Endodermal cell (in vitro differentiated cells): Measurements from ENCODE around the gene SLC38A10. TPM values are rescaled to one million over a fixed set of nuclear protein-coding genes. Genes with fewer than 3 reads are reported as not detected.

Experiments
- DNase-seq: peaks from one replicate; pipeline ENCODE4 v3.0.0-alpha.2; 2017
- H3K27ac ChIP-seq: 2 replicates; pipeline ENCODE4 v1.5.1; 2013; ENCODE audit warnings: mild to moderate bottlenecking, low read depth, low read length, moderate library complexity
- H3K27me3 ChIP-seq: 2 replicates; pipeline ENCODE4 v1.6.1; 2013; ENCODE audit warnings: mild to moderate bottlenecking, low read length, moderate library complexity; ENCODE audit not compliant: insufficient read depth, control insufficient read depth, poor library complexity, severe bottlenecking
- H3K36me3 ChIP-seq: 2 replicates; pipeline ENCODE4 v1.7.0; 2013; ENCODE audit warnings: mild to moderate bottlenecking, low read length, moderate library complexity; ENCODE audit not compliant: control insufficient read depth, insufficient read depth
- H3K4me1 ChIP-seq: one replicate; pipeline ENCODE4 v1.7.0; 2013; ENCODE audit warnings: low read length; ENCODE audit not compliant: control insufficient read depth, insufficient read depth
- H3K4me3 ChIP-seq: 2 replicates; pipeline ENCODE4 v1.5.1; 2013; ENCODE audit warnings: mild to moderate bottlenecking, low read length, moderate library complexity
- H3K9ac ChIP-seq: 2 replicates; pipeline ENCODE4 v1.6.1; 2013; ENCODE audit warnings: mild to moderate bottlenecking, low read length, moderate library complexity; ENCODE audit not compliant: poor library complexity, severe bottlenecking; ENCODE audit errors: extremely low read depth
- H3K9me3 ChIP-seq: 2 replicates; pipeline ENCODE4 v1.6.1; 2013; ENCODE audit warnings: mild to moderate bottlenecking, low read length, moderate library complexity; ENCODE audit not compliant: control insufficient read depth
- H3K27ac Mint-ChIP-seq: 2 replicates; pipeline ENCODE4 v1.8.0; 2020; ENCODE audit warnings: mixed read lengths
- H3K27me3 Mint-ChIP-seq: 2 replicates; pipeline ENCODE4 v1.8.0; 2021; ENCODE audit warnings: mild to moderate bottlenecking, mixed read lengths; ENCODE audit not compliant: insufficient read depth
- H3K36me3 Mint-ChIP-seq: 2 replicates; pipeline ENCODE4 v1.8.0; 2020; ENCODE audit warnings: low read depth, mixed read lengths
- H3K4me1 Mint-ChIP-seq: 2 replicates; pipeline ENCODE4 v1.8.0; 2020; ENCODE audit warnings: mixed read lengths
- H3K4me3 Mint-ChIP-seq: 2 replicates; pipeline ENCODE4 v1.8.0; 2020; ENCODE audit warnings: mild to moderate bottlenecking, moderate library complexity, mixed read lengths
- H3K9me3 Mint-ChIP-seq: 2 replicates; pipeline ENCODE4 v1.8.0; 2020; ENCODE audit warnings: mild to moderate bottlenecking, mixed read lengths
- WGBS, 2 experiments: methylation state at CpG; one replicate each; pipeline versions ENCODE4 v1.1.5 to v1.1.7; 2013; ENCODE audit warnings: missing lambda C conversion rate in 2 of 2, mixed read lengths in 1 of 2; ENCODE audit not compliant: insufficient coverage in 1 of 2, insufficient read length in 1 of 2; 5-methylcytosine and 5-hydroxymethylcytosine counted together
- total RNA-seq, 2 donors: library from RNA; stranded (reverse); fragmentation: NEBNext Ultra II Directional in 1 of 2; extraction: Animal tissue kit (Norgen Biotek cat#: 25700) in 1 of 2; gene quantifications; 2 replicates in 1 of 2; 3 replicates in 1 of 2; pipeline ENCODE4 v1.2.1, GENCODE V29; 2021
- TF ChIP-seq, protein P1 (sequence below): fragments of 200-600 bp; sonication (generic); conservative IDR thresholded peaks from 2 replicates; pipeline ENCODE4 v1.5.0; 2021; ENCODE audit warnings: antibody characterized with exemption, mild to moderate bottlenecking

Gene SLC38A10
- total RNA-seq, 2 donors from 2014 or later, result 60.2 to 90.3 TPM

DNA sequence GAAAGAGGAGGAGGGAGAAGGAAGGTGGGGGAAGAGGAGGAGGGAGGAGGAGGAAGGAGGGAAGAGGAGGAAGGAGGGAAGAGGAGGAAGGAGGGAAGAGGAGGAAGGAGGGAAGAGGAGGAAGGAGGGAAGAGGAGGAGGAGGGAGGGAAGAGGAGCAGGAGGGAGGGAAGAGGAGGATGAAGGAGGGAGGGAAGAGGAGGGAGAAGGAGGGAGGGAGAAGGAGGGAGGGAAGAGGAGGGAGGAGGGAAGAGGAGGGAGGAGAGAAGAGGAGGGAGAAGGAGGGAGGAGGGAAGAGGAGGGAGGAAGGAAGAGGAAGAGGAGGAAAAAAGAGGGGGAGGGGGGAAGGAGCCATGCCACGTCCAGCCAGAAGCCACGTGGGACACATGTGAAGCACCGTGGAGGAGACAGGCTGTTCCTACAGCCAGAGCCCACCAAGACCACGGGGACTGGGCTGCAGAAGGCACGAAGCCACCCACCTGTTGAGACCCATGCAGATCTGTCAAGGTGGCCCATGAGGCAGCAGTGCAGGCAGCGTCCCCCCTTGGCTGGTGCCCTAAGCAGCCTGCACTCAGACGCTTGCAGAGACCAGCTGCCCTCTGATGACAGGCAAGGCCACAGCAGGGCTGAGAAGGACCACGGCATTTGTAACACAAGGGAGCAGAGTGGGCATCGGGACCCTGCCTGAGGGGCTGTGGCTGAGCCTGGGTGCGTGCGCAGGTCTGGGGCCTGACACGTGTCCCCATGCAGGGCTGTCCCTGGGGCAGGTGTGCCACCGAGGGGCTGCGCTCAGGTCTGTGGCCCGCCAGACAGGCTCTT lies 45.7 kb downstream of the SLC38A10 start:
- H3K9ac ChIP-seq, result no peak overlapping the region
- TF ChIP-seq, protein P1, sequence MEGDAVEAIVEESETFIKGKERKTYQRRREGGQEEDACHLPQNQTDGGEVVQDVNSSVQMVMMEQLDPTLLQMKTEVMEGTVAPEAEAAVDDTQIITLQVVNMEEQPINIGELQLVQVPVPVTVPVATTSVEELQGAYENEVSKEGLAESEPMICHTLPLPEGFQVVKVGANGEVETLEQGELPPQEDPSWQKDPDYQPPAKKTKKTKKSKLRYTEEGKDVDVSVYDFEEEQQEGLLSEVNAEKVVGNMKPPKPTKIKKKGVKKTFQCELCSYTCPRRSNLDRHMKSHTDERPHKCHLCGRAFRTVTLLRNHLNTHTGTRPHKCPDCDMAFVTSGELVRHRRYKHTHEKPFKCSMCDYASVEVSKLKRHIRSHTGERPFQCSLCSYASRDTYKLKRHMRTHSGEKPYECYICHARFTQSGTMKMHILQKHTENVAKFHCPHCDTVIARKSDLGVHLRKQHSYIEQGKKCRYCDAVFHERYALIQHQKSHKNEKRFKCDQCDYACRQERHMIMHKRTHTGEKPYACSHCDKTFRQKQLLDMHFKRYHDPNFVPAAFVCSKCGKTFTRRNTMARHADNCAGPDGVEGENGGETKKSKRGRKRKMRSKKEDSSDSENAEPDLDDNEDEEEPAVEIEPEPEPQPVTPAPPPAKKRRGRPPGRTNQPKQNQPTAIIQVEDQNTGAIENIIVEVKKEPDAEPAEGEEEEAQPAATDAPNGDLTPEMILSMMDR, result no peak
- H3K9me3 Mint-ChIP-seq, result no peaks in the 10 kb centered on the region
- no peak overlapping the region for H3K4me3 Mint-ChIP-seq
- no peak overlapping the region for H3K4me3 ChIP-seq
- no peak overlapping the region for H3K27ac ChIP-seq
- H3K27me3 Mint-ChIP-seq, result no peaks in the 10 kb centered on the region
- peaks cover 26% of the 10 kb centered on the region for H3K36me3 Mint-ChIP-seq
- no peaks in the 10 kb centered on the region for H3K27me3 ChIP-seq
- no peaks in the 10 kb centered on the region for H3K4me1 Mint-ChIP-seq
- no peaks in the 10 kb centered on the region for H3K4me1 ChIP-seq
- H3K27ac Mint-ChIP-seq, result no peak overlapping the region
- DNase-seq, result no peak
- no peaks in the 10 kb centered on the region for H3K9me3 ChIP-seq
- 89 to 90% methylated on average over 14 to 15 of the region's 15 CpGs for WGBS, 2 experiments
- peaks cover 2% of the 10 kb centered on the region for H3K36me3 ChIP-seq

DNA sequence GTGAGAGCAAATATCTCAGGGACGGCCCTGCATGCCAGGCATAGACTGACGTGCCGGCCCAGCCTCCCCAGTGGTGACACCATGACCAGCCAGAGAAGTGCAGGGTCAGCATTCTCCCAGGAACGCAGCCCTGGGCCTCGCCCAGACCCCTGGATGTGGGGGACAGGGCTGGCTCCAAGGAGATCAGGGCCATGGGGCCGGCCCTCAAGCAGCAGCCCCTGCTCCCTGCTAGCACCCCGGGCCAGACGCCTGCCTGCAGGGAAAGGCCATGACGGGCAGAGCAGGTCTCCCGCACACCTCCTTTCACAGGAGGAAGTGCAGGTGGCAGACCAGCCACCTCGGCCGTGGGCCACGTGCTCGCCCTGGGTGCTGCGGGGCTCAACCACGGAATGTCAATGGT lies 46.5 kb downstream of the SLC38A10 start:
- H3K36me3 ChIP-seq, result peaks cover 2% of the 10 kb centered on the region
- Mint-ChIP-seq H3K27me3 (no peaks in the 10 kb centered on the region), H3K4me3 (no peak overlapping the region), H3K36me3 (peaks cover 22% of the 10 kb centered on the region), H3K27ac (no peak overlapping the region), H3K4me1 (no peaks in the 10 kb centered on the region), H3K9me3 (no peaks in the 10 kb centered on the region)
- DNase-seq, result no peak
- TF ChIP-seq, protein P1, result no peak
- no peaks in the 10 kb centered on the region for H3K27me3 ChIP-seq
- no peak overlapping the region for H3K27ac ChIP-seq
- 88 to 97% methylated on average over 6 to 16 of the region's 16 CpGs for WGBS, 2 experiments
- no peaks in the 10 kb centered on the region for H3K9me3 ChIP-seq
- H3K4me3 ChIP-seq, result no peak overlapping the region
- H3K4me1 ChIP-seq, result no peaks in the 10 kb centered on the region
- no peak overlapping the region for H3K9ac ChIP-seq

DNA sequence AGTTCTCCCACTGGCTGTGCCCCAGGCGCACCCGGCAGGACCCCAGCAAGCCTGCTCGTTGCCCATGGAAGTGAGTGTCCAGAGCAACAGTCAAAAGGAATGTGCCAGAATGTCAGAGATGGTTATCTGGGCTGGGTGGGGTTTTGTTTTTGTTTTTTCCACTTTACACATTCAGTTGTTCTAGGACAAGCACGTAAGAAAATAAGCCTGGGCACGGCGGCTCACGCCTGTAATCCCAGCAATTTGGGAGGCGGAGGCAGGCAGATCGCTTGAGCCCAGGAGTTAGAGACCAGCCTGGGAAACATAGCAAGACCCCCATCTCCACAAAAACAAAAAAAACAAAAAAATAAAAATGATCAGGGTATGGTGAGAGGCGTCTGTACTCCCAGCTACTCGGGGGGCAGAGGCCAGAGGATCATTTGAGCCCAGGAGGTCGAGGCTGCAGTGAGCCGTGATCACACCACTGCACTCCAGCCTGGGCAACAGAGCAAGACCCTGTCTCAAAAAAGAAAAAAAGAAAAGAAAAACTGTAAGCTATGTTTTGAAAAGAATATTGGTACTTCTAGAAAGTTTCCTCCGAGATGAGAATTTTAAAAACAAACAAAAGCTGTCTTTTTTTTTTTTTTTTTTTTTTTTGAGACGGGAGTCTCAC lies 47.6 kb downstream of the SLC38A10 start:
- Mint-ChIP-seq H3K36me3 (peaks cover 14% of the 10 kb centered on the region), H3K27ac (no peak overlapping the region), H3K4me3 (no peak overlapping the region), H3K4me1 (no peaks in the 10 kb centered on the region), H3K9me3 (no peaks in the 10 kb centered on the region), H3K27me3 (no peaks in the 10 kb centered on the region)
- 90 to 91% methylated on average over 6 to 14 of the region's 15 CpGs for WGBS, 2 experiments
- H3K27me3 ChIP-seq, result no peaks in the 10 kb centered on the region
- TF ChIP-seq, protein P1, result no peak
- no peaks in the 10 kb centered on the region for H3K9me3 ChIP-seq
- H3K4me1 ChIP-seq, result no peaks in the 10 kb centered on the region
- H3K4me3 ChIP-seq, result no peak overlapping the region
- no peak overlapping the region for H3K27ac ChIP-seq
- peaks cover 2% of the 10 kb centered on the region for H3K36me3 ChIP-seq
- DNase-seq, result no peak
- H3K9ac ChIP-seq, result no peak overlapping the region
